GM19455 (cell line): ENCODE data around the gene DENR.

Source experiments
- ATAC-seq: cut with Tn5 transposase; IDR thresholded peaks from one replicate; pipeline ENCODE4 v1.9.1; 2021; ENCODE audit not compliant: unreplicated experiment

Gene DENR

GRCh38 chr12:122813310-122813713, 60.7 kb downstream of the DENR start:
- no peak for ATAC-seq

GRCh38 chr12:122819209-122819785, 66.7 kb downstream of the DENR start:
- no peak for ATAC-seq

GRCh38 chr12:122820138-122820537, 67.5 kb downstream of the DENR start:
- ATAC-seq: no peak
